ENCODE results near the gene PICK1.

Gene PICK1

GRCh38 chr22:38056969-38057891, at the start of gene PICK1:
Gene PICK1, plus strand, starts transcription at chr22:38057404. Its CDS starts 406 bp downstream, at chr22:38057810.
- peak; percentile 90 for DNase-seq

GRCh38 chr22:38009000-38009806, 48.0 kb upstream of the PICK1 start:
- no peak for DNase-seq

- no peak for DNase-seq
Measured at GRCh38 chr22:38012604-38013072, 44.6 kb upstream of the PICK1 start.

- no peak for DNase-seq
Measured at GRCh38 chr22:38014083-38014482, 43.1 kb upstream of the PICK1 start.

- DNase-seq = no peak
Measured at GRCh38 chr22:38016182-38017151, 40.7 kb upstream of the PICK1 start.

- peak; percentile 60 for DNase-seq
Measured at GRCh38 chr22:38017272-38017920, 39.8 kb upstream of the PICK1 start.

GRCh38 chr22:38017939-38018885, 39.0 kb upstream of the PICK1 start:
- no peak for DNase-seq

GRCh38 chr22:38018938-38019827, 38.0 kb upstream of the PICK1 start:
- no peak for DNase-seq

GRCh38 chr22:38021206-38021605, 36.0 kb upstream of the PICK1 start:
- no peak for DNase-seq

- no peak for DNase-seq
Measured at GRCh38 chr22:38023045-38023444, 34.2 kb upstream of the PICK1 start.

- DNase-seq = no peak
Measured at GRCh38 chr22:38025514-38025913, 31.7 kb upstream of the PICK1 start.

GRCh38 chr22:38026130-38027111, 30.8 kb upstream of the PICK1 start:
- DNase-seq = no peak

- DNase-seq = no peak
Measured at GRCh38 chr22:38027487-38027886, 29.7 kb upstream of the PICK1 start.

GRCh38 chr22:38028344-38029130, 28.7 kb upstream of the PICK1 start:
- no peak for DNase-seq

GRCh38 chr22:38029370-38029769, 27.8 kb upstream of the PICK1 start:
- DNase-seq = no peak

GRCh38 chr22:38029901-38030300, 27.3 kb upstream of the PICK1 start:
- no peak for DNase-seq

All from fibroblast of skin of right biceps (primary cell).